Measurements from ENCODE around the gene ERVMER34-1.

The ERVMER34-1 gene

GRCh38 chr4:52750819-52751486 is at the start of gene ERVMER34-1:
Gene ERVMER34-1, minus strand, starts transcription at chr4:52751425. Its CDS starts 5,905 bp downstream, at chr4:52745520.
- no peak for FAIRE-seq

- FAIRE-seq = no peak
Observed at GRCh38 chr4:52799813-52800212, 48.6 kb upstream of the ERVMER34-1 start.

GRCh38 chr4:52795533-52795932 is 44.3 kb upstream of the ERVMER34-1 start:
- no peak for FAIRE-seq

- FAIRE-seq = no peak
Observed at GRCh38 chr4:52791936-52792335, 40.7 kb upstream of the ERVMER34-1 start.

GRCh38 chr4:52789774-52790173 is 38.5 kb upstream of the ERVMER34-1 start:
- no peak for FAIRE-seq

- no peak for FAIRE-seq
Observed at GRCh38 chr4:52788806-52789205, 37.6 kb upstream of the ERVMER34-1 start.

- no peak for FAIRE-seq
Observed at GRCh38 chr4:52783069-52783468, 31.8 kb upstream of the ERVMER34-1 start.

- FAIRE-seq = no peak
Observed at GRCh38 chr4:52780617-52781354, 29.6 kb upstream of the ERVMER34-1 start.

GRCh38 chr4:52780206-52780605 is 29.0 kb upstream of the ERVMER34-1 start:
- no peak for FAIRE-seq

- FAIRE-seq = no peak
Observed at GRCh38 chr4:52760256-52760655, 9.0 kb upstream of the ERVMER34-1 start.

- FAIRE-seq = no peak
Observed at GRCh38 chr4:52755426-52755825, 4.2 kb upstream of the ERVMER34-1 start.

- FAIRE-seq = no peak
Observed at GRCh38 chr4:52752936-52753335, 1.7 kb upstream of the ERVMER34-1 start.

- no peak for FAIRE-seq
Observed at GRCh38 chr4:52751487-52751911, 274 bp upstream of the ERVMER34-1 start.

GRCh38 chr4:52750213-52750612 is 1.0 kb downstream of the ERVMER34-1 start:
- no peak for FAIRE-seq

GRCh38 chr4:52748432-52748831 is 2.8 kb downstream of the ERVMER34-1 start:
- FAIRE-seq = no peak

GRCh38 chr4:52744588-52744987 is 6.6 kb downstream of the ERVMER34-1 start:
- no peak for FAIRE-seq

GRCh38 chr4:52743444-52744019 is 7.7 kb downstream of the ERVMER34-1 start:
- FAIRE-seq = no peak

- FAIRE-seq = no peak
Observed at GRCh38 chr4:52729586-52729985, 21.6 kb downstream of the ERVMER34-1 start.

GRCh38 chr4:52728691-52729240 is 22.5 kb downstream of the ERVMER34-1 start:
- FAIRE-seq = no peak

- FAIRE-seq = no peak
Observed at GRCh38 chr4:52726826-52727580, 24.2 kb downstream of the ERVMER34-1 start.

GRCh38 chr4:52721968-52722815 is 29.0 kb downstream of the ERVMER34-1 start:
- FAIRE-seq = peak; percentile 82

- FAIRE-seq = no peak
Observed at GRCh38 chr4:52718123-52718522, 33.1 kb downstream of the ERVMER34-1 start.

Measured in islet of Langerhans (tissue), 1 donor.